Endothelial cell (in vitro differentiated cells): Measurements from ENCODE around the gene AFMID. TPM values are rescaled to one million over a fixed set of nuclear protein-coding genes. Genes with fewer than 3 reads are reported as not detected.
A peak's percentile ranks its signal among the peaks of the same experiment; 100 is the strongest.

Source experiments
- DNase-seq: peaks from one replicate; pipeline ENCODE4 v3.0.0; 2021; ENCODE audit warnings: low spot score
- H3K27ac Mint-ChIP-seq: one replicate; pipeline ENCODE4 v1.8.0; 2021; ENCODE audit warnings: mixed read lengths, inconsistent platforms; ENCODE audit not compliant: unreplicated experiment
- H3K27me3 Mint-ChIP-seq: one replicate; pipeline ENCODE4 v1.8.0; 2021; ENCODE audit warnings: mild to moderate bottlenecking, moderate library complexity, mixed read lengths, inconsistent platforms; ENCODE audit not compliant: unreplicated experiment
- H3K36me3 Mint-ChIP-seq: one replicate; pipeline ENCODE4 v1.8.0; 2021; ENCODE audit warnings: mild to moderate bottlenecking, low read depth, mixed read lengths, inconsistent platforms; ENCODE audit not compliant: unreplicated experiment
- H3K4me1 Mint-ChIP-seq: one replicate; pipeline ENCODE4 v1.8.0; 2021; ENCODE audit warnings: mild to moderate bottlenecking, mixed read lengths, inconsistent platforms; ENCODE audit not compliant: unreplicated experiment
- H3K4me3 Mint-ChIP-seq: one replicate; pipeline ENCODE4 v1.8.0; 2021; ENCODE audit warnings: mild to moderate bottlenecking, mixed read lengths, inconsistent platforms; ENCODE audit not compliant: unreplicated experiment
- H3K9me3 Mint-ChIP-seq: one replicate; pipeline ENCODE4 v1.8.0; 2021; ENCODE audit warnings: mixed read lengths, inconsistent platforms; ENCODE audit not compliant: unreplicated experiment
- CTCF ChIP-seq: fragments of 200-600 bp; sonication (generic); IDR thresholded peaks from one replicate; pipeline ENCODE4 v1.5.0; 2021; ENCODE audit warnings: antibody characterized with exemption; ENCODE audit not compliant: unreplicated experiment
- total RNA-seq: library from RNA; stranded (reverse); fragmentation: NEBNext Ultra II Directional; extraction: Animal tissue kit (Norgen Biotek cat#: 25700); gene quantifications from one replicate; pipeline ENCODE4 v1.2.1, GENCODE V29; 2021; ENCODE audit not compliant: unreplicated experiment

AFMID gene
- total RNA-seq, 1 donor from 2014 or later: 135 TPM

- Mint-ChIP-seq H3K4me1 (peaks cover 63% of the 10 kb centered on the region), H3K9me3 (no peaks in the 10 kb centered on the region), H3K27me3 (peaks cover 15% of the 10 kb centered on the region), H3K27ac (peak overlapping the region; percentile 30), H3K4me3 (no peak overlapping the region), H3K36me3 (no peaks in the 10 kb centered on the region)
- no peak for TF ChIP-seq CTCF
- DNase-seq: no peak
These were observed 40.3 kb downstream of the AFMID start for GRCh38 chr17:78227455-78227916.

DNA sequence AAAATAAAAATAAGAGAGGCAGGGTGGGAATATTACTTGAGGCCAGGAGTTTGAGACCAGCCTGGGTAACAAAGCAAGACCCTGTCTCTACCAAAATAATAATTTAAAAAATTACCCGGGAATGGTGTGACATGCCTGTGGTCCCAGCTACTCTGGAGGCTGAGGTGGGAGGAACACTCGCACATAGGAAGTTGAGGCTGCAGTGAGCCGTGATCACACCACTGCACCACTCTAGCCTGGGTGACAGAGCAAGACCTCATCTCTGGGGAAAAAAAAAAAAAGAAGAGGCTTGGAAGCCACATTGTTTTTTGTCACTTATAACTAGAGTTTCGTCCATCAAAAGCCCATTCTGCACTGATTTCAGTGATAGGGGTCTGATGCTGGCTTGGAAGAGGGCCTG, 41.0 kb downstream of the AFMID start:
- TF ChIP-seq CTCF: no peak
- no peak overlapping the region for H3K27ac Mint-ChIP-seq
- H3K36me3 Mint-ChIP-seq: no peaks in the 10 kb centered on the region
- peaks cover 18% of the 10 kb centered on the region for H3K27me3 Mint-ChIP-seq
- no peak overlapping the region for H3K4me3 Mint-ChIP-seq
- no peaks in the 10 kb centered on the region for H3K9me3 Mint-ChIP-seq
- DNase-seq: no peak
- peaks cover 61% of the 10 kb centered on the region for H3K4me1 Mint-ChIP-seq

DNA sequence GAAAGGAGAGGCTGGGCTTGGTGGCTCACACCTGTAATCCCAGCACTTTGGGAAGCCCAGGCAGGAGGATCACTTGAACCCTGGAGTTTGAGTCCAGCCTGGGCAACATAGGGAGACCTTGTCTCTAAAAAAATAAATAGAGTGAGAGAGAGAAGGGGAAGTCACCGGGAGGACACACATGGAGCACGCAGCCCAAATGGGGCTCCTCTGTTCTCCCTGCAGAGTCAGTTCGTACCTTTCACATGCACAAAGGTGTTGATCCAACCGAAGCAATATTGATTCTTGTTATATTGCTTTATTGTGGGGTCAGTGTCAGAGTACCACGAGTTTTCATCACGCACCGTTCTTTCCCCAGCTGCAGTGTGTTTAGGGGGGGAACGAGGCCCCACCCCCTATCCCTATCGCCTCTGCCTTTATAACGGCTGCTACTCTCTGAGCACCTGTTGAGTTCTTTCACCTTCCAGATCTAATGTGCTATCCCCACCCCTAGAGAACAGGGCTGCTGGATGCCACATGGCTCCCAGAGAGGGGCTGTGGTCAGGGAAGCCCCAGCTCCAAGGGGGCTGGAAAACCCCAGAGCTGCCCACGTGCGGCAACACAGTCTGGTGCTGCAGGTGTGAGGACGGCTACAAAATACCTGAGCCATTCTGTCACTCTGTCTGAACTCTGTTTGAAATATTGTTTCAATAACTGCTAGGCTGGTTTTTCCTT, 43.2 kb downstream of the AFMID start:
- H3K27ac Mint-ChIP-seq: no peak overlapping the region
- DNase-seq: no peak
- TF ChIP-seq CTCF: no peak
- peaks cover 39% of the 10 kb centered on the region for H3K4me1 Mint-ChIP-seq
- peaks cover 4% of the 10 kb centered on the region for H3K36me3 Mint-ChIP-seq
- no peaks in the 10 kb centered on the region for H3K9me3 Mint-ChIP-seq
- no peak overlapping the region for H3K4me3 Mint-ChIP-seq
- H3K27me3 Mint-ChIP-seq: peaks cover 16% of the 10 kb centered on the region

DNA sequence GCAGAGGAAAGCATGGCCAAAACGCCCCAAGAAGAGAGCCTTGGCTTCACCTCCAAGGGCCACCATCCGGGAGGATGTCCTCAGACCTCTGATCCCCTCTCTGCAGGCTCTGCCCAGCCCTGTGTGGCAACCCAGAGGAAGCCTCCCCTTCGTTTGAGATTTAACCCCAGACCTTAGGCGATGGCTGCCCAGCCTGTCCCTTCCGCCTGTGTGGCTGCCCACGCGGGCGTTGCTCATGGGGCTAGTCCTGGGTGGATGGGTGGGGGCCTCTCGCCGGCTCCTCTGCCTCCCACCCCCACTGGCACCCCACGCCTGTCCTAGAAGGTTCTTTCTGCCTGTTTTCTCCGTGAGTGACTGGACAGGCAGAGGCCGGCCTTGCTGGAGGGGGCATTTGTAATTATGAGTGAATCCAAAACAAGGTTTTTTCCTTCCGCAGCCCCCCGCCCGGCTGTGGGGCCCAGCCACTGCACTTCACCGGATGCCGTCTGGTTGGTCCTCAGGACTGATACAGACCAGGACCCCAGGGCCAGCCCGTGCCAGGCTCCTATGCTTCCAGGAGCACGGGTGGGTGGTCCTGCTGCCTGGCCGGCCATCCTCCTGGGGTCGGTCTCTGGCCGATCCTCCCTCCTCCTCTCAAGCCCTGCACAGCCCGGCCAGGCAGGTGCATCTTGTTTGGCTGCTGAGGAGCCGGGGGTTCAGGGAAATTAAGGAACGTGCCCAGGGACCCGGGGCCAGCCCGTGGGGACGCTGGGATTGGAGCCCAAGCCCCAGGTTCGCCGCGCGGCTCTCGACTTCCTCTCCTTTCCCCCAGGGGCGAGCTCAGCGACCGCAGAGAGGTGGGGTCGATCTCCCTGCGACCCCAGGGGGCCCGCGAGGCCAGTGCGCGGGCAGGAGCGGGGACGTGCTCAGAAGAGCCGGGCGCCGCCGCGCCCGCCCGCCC, 44.1 kb downstream of the AFMID start, which contains the start of gene TMEM235:
TMEM235 (plus strand) TSS at position 636 of the 940 bp plus-strand sequence. CDS start 393 bp downstream, outside the sequence.
- H3K4me3 Mint-ChIP-seq: peak within 1 kb of the TSS; percentile 89

More for the DNA sequence above, 44.1 kb downstream of the AFMID start, which contains the start of gene TMEM235:
- Mint-ChIP-seq H3K9me3 (no peaks in the 10 kb centered on the region), H3K4me1 (peaks cover 31% of the 10 kb centered on the region), H3K36me3 (peaks cover 4% of the 10 kb centered on the region), H3K27me3 (peaks cover 16% of the 10 kb centered on the region), H3K27ac (no peak within 1 kb of the TSS)
- DNase-seq: no peak
- no peak for TF ChIP-seq CTCF
